KOPT-K1 (cell line): ENCODE results near the gene UBAC2.
"Not testable (repeated sequence)": the region's sequence is repeated elsewhere in the genome, so short reads cannot be mapped to it uniquely, and the experiment has no call there.

ENCODE experiments used
- H3K27ac ChIP-seq: fragments of 200-600 bp; sonication (generic); 2 replicates; pipeline ENCODE4 v1.5.1; 2016; ENCODE audit warnings: antibody characterized with exemption, mild to moderate bottlenecking, low read depth, low read length; ENCODE audit not compliant: poor library complexity, severe bottlenecking
- H3K36me3 ChIP-seq: fragments of 200-600 bp; sonication (generic); 2 replicates; pipeline ENCODE4 v1.5.1; 2017; ENCODE audit warnings: antibody characterized with exemption, mild to moderate bottlenecking, low read length, moderate library complexity; ENCODE audit not compliant: insufficient read depth
- H3K9me3 ChIP-seq: fragments of 200-600 bp; sonication (generic); 2 replicates; pipeline ENCODE4 v1.5.1; 2017; ENCODE audit warnings: antibody characterized with exemption, low read length, mild to moderate bottlenecking; ENCODE audit not compliant: insufficient read depth, poor library complexity, severe bottlenecking

UBAC2 gene

GRCh38 chr13:99405966-99406365, 205.3 kb downstream of the UBAC2 start:
- Histone ChIP-seq H3K27ac (no peak overlapping the region), H3K36me3 (no peaks in the 10 kb centered on the region), H3K9me3 (no peaks in the 10 kb centered on the region)

GRCh38 chr13:99406799-99407201, 206.1 kb downstream of the UBAC2 start:
- no peaks in the 10 kb centered on the region for H3K36me3 ChIP-seq
- H3K9me3 ChIP-seq: peaks cover 4% of the 10 kb centered on the region
- H3K27ac ChIP-seq: no peak overlapping the region

DNA sequence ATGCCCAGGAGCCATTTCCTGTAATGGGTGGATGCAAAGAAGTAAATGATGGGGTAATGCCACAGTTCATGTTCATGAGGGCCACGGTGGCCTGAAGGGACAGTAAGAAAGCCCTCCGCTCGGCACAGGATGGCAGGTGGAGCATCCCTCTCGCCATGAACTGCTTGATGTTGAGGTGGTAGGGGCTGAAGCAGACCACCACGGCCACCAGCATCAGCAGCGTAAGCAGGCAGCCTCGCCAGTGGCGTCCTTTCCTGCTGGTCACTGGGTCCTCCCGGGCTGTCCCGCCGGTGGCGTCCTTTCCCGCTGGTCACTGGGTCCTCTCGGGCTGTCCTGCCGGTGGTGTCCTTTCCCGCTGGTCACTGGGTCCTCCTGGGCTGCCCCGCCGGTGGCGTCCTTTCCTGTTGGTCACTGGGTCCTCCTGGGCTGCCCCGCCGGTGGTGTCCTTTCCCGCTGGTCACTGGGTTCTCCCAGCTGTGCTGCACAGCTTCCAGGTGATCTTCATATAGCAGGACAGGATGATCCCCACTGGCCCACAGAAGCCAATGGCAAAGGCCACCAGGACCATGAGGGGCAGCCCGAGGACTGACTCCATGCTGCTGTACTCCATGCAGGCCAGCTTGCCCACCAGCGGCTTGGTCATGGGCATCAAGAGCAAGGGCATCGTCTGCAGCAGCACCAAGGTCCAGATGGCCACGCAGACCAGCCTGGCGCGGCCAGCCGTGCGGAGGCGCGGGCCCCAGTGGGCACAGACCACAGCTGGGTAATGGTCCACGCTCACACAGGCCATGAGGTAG, 207.4 kb downstream of the UBAC2 start:
- H3K36me3 ChIP-seq: no peaks in the 10 kb centered on the region
- no peak overlapping the region for H3K27ac ChIP-seq
- peaks cover 7% of the 10 kb centered on the region for H3K9me3 ChIP-seq

GRCh38 chr13:99408703-99409000, 208.0 kb downstream of the UBAC2 start:
- H3K27ac ChIP-seq: no peak overlapping the region
- H3K36me3 ChIP-seq: no peaks in the 10 kb centered on the region
- H3K9me3 ChIP-seq: peaks cover 7% of the 10 kb centered on the region

DNA sequence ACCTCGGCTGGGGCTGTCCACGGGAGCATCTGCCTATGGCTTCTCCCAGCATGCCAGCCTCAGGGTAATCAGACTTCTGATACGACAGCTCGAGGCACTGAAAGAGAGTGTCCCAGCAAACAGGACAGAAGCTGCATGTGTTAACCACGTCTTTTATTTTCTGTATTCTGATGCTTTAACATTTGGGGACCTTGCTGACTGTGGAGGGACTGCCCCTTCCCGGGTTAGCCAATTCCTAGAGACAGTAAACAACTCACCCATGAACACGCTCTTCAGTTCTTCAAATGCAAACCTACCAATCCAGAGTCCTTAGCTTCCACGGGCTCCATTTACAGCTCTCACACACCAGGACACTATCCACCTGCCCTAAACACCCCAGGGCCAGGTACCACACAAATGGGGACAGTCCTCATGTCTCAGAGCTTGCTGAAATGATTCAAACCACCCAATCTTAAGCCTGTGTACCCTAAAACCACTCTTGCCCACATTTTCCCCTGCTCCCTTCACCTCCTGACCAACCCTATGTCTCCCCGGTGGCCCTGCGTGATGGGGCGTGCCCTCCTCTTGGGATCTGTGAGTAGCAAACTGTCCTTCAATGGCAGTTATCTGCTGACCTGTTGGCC, 208.9 kb downstream of the UBAC2 start:
- H3K36me3 ChIP-seq, H3K9me3 ChIP-seq, H3K27ac ChIP-seq: not testable (repeated sequence)

DNA sequence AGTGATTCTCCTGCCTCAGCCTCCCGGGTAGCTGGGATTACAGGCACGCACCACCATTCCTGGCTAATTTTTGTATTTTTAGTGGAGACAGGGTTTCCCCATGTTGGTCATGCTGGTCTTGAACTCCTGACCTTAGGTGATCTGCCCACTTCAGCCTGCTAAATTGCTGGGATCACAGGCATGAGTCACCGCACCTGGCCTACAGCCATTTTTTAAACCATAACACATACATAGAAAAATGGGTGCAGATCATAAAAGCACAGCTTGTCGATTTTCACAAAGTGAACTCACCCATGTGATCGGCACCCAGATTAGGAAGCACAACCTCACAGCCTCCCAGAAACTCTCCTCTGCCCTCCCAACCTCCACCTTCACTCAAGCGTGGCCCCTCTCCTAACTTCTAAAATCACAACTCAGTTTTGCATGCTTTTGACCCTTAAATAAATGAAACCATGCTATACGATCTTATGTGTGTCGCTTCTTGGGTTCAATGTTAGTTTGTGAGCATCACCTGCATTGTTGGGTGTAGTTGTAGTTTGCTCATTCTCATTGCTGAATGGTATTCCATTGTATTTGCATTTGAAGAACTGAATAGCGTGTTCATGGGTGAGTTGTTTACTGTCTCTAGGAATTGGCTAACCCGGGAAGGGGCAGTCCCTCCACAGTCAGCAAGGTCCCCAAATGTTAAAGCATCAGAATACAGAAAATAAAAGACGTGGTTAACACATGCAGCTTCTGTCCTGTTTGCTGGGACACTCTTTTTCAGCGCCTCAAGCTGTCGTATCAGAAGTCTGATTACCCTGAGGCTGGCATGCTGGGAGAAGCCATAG, 210.2 kb downstream of the UBAC2 start:
- not testable (repeated sequence) for H3K9me3 ChIP-seq, H3K36me3 ChIP-seq, H3K27ac ChIP-seq

DNA sequence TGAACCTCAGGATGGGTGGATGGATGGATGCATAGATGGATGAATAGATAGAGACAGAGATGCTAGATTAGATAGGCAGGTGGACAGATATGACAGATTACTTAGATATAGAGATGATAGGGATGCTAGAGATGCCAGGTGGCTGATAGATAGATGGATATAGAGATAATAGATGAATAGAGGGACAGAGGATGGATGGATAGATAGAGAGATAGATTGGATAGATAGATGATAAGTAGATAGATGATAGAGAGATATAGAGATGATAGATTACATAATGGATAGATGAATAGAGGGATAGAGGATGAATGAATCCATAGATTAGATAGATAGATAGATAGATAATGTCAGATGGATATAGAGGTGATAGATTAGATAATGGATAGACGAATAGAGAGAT, 212.2 kb downstream of the UBAC2 start:
- no peaks in the 10 kb centered on the region for H3K36me3 ChIP-seq
- peaks cover 7% of the 10 kb centered on the region for H3K9me3 ChIP-seq
- no peak overlapping the region for H3K27ac ChIP-seq

GRCh38 chr13:99414048-99414995, 213.7 kb downstream of the UBAC2 start:
- Histone ChIP-seq H3K36me3 (no peaks in the 10 kb centered on the region), H3K27ac (peak overlapping the region; percentile 46)

DNA sequence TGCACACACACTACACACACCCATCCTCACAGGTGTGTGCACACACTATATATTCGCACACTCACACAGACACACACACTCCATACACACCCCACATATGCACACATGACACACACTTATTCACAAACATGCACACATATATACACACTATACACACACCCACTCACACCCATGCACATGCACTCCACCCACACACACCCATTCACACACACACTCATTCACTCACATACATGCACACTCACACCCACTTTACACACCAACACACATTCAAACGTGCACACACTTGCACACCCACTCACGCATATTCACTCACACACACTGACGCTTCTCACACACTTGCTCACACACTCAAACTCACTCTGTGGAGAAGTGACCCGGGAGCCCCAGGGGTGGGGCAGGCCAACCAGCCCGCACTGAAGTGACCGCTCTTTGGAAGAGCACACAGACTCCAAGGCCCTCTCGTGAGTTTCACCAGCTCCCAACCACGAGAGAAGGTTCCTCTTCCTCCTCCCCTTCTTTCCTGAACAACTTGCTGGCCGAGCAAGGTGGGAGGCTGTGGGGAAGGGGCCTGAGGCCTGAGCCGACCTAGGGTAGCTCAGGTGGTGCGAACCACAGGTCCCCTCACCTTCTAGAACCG, 214.5 kb downstream of the UBAC2 start:
- peaks cover 7% of the 10 kb centered on the region for H3K9me3 ChIP-seq
- H3K36me3 ChIP-seq: no peaks in the 10 kb centered on the region
- H3K27ac ChIP-seq: no peak overlapping the region

More at GRCh38 chr13:99414048-99414995, 213.7 kb downstream of the UBAC2 start:
- H3K9me3 ChIP-seq: peaks cover 7% of the 10 kb centered on the region

GRCh38 chr13:99415851-99416331, 215.2 kb downstream of the UBAC2 start:
- no peaks in the 10 kb centered on the region for H3K36me3 ChIP-seq
- H3K27ac ChIP-seq: no peak overlapping the region
- H3K9me3 ChIP-seq: peaks cover 7% of the 10 kb centered on the region

GRCh38 chr13:99416411-99417121, 215.9 kb downstream of the UBAC2 start:
- no peaks in the 10 kb centered on the region for H3K36me3 ChIP-seq
- no peak overlapping the region for H3K27ac ChIP-seq
- H3K9me3 ChIP-seq: peaks cover 5% of the 10 kb centered on the region

- Histone ChIP-seq H3K9me3 (no peaks in the 10 kb centered on the region), H3K27ac (peak overlapping the region; percentile 12), H3K36me3 (no peaks in the 10 kb centered on the region)
Observed at GRCh38 chr13:99417201-99418102, 216.8 kb downstream of the UBAC2 start.
